ENCODE data around the gene VIPAS39.

Gene VIPAS39

DNA sequence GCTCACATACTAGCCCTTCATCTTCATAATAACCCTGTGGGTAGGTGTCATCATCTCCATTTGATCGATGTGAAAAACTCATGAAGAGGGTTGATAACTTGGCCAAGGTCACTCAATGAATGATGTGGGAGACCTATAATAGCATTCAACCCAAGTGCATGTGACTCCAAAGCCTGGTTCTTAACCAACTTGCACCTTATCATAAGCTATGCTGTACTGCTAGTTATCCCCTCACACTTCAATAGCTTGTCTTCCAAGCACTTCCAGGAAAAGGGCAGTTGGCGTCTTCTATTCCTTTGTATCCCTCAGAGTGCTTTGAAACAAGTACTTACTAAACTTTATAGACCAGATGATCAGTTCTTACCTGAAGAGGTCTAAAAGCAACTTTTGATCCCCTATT, 15.2 kb downstream of the VIPAS39 start:
- Histone ChIP-seq H3K9me3 (ENCODE audit: insufficient read depth, low read length) (no peaks in the 10 kb centered on the region), H3K9ac (ENCODE audit: insufficient read length, low read depth) (no peak overlapping the region), H3K4me3 (ENCODE audit: insufficient read length, low read depth) (no peak overlapping the region), H3K4me1 (ENCODE audit: insufficient read depth, insufficient read length) (no peaks in the 10 kb centered on the region), H3K27me3 (ENCODE audit: insufficient read depth, insufficient read length) (no peaks in the 10 kb centered on the region), H3K36me3 (ENCODE audit: insufficient read depth, insufficient read length, low read length) (peaks cover 38% of the 10 kb centered on the region)
- TF ChIP-seq SUZ12 (IDR thresholded peaks at IDR 0.05; ENCODE audit: extremely low read depth, insufficient read depth, insufficient read length) = no peak
- TF ChIP-seq ZNF274 (IDR thresholded peaks at IDR 0.05; ENCODE audit: low read depth, low read length) = no peak
- no peak for TF ChIP-seq YY1 (IDR thresholded peaks at IDR 0.05; ENCODE audit: insufficient read depth, insufficient read length)
- DNase-seq (ENCODE audit: low read depth, low spot score) = no peak

- H3K36me3 ChIP-seq (ENCODE audit: insufficient read depth, insufficient read length, low read length) = peaks cover 45% of the 10 kb centered on the region
- no peak for DNase-seq (ENCODE audit: low read depth, low spot score)
- H3K4me3 ChIP-seq (ENCODE audit: insufficient read length, low read depth) = no peak overlapping the region
- H3K27me3 ChIP-seq (ENCODE audit: insufficient read depth, insufficient read length) = no peaks in the 10 kb centered on the region
- TF ChIP-seq YY1 (IDR thresholded peaks at IDR 0.05; ENCODE audit: insufficient read depth, insufficient read length) (no peak), SUZ12 (IDR thresholded peaks at IDR 0.05; ENCODE audit: extremely low read depth, insufficient read depth, insufficient read length) (no peak), ZNF274 (IDR thresholded peaks at IDR 0.05; ENCODE audit: low read depth, low read length) (no peak)
- H3K4me1 ChIP-seq (ENCODE audit: insufficient read depth, insufficient read length) = no peaks in the 10 kb centered on the region
- no peak overlapping the region for H3K9ac ChIP-seq (ENCODE audit: insufficient read length, low read depth)
- H3K9me3 ChIP-seq (ENCODE audit: insufficient read depth, low read length) = no peaks in the 10 kb centered on the region
These were observed 17.5 kb downstream of the VIPAS39 start for GRCh38 chr14:77439861-77440260.

GRCh38 chr14:77438596-77438995, 18.8 kb downstream of the VIPAS39 start:
- Histone ChIP-seq H3K27me3 (ENCODE audit: insufficient read depth, insufficient read length) (no peaks in the 10 kb centered on the region), H3K9ac (ENCODE audit: insufficient read length, low read depth) (no peak overlapping the region), H3K4me1 (ENCODE audit: insufficient read depth, insufficient read length) (no peaks in the 10 kb centered on the region), H3K9me3 (ENCODE audit: insufficient read depth, low read length) (no peaks in the 10 kb centered on the region), H3K4me3 (ENCODE audit: insufficient read length, low read depth) (no peak overlapping the region), H3K36me3 (ENCODE audit: insufficient read depth, insufficient read length, low read length) (peaks cover 47% of the 10 kb centered on the region)
- no peak for DNase-seq (ENCODE audit: low read depth, low spot score)
- TF ChIP-seq SUZ12 (IDR thresholded peaks at IDR 0.05; ENCODE audit: extremely low read depth, insufficient read depth, insufficient read length) (no peak), ZNF274 (IDR thresholded peaks at IDR 0.05; ENCODE audit: low read depth, low read length) (no peak), YY1 (IDR thresholded peaks at IDR 0.05; ENCODE audit: insufficient read depth, insufficient read length) (no peak)

DNA sequence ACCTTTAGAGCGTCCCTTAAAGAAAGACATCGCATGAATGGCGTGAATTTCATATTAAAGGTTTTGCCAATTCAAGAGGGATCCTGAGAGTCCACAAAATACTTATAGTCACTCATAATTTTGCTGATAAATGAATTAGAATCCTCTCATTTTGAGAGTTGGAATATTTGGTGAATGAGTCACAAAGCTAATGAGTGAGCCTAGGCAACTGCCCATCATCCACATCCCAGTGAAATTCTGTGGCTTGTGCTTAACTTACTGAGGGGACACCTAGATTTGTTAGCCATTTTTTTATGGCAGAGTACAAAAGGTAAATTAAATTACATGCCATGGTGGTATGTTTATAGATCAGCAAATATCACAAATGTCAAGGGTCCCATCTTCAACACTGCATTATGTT, 21.4 kb downstream of the VIPAS39 start:
- no peak for TF ChIP-seq ZNF274 (IDR thresholded peaks at IDR 0.05; ENCODE audit: low read depth, low read length)
- no peak overlapping the region for H3K9ac ChIP-seq (ENCODE audit: insufficient read length, low read depth)
- H3K4me3 ChIP-seq (ENCODE audit: insufficient read length, low read depth) = no peak overlapping the region
- no peaks in the 10 kb centered on the region for H3K9me3 ChIP-seq (ENCODE audit: insufficient read depth, low read length)
- peaks cover 34% of the 10 kb centered on the region for H3K36me3 ChIP-seq (ENCODE audit: insufficient read depth, insufficient read length, low read length)
- DNase-seq (ENCODE audit: low read depth, low spot score) = no peak
- H3K27me3 ChIP-seq (ENCODE audit: insufficient read depth, insufficient read length) = no peaks in the 10 kb centered on the region
- H3K4me1 ChIP-seq (ENCODE audit: insufficient read depth, insufficient read length) = no peaks in the 10 kb centered on the region

DNA sequence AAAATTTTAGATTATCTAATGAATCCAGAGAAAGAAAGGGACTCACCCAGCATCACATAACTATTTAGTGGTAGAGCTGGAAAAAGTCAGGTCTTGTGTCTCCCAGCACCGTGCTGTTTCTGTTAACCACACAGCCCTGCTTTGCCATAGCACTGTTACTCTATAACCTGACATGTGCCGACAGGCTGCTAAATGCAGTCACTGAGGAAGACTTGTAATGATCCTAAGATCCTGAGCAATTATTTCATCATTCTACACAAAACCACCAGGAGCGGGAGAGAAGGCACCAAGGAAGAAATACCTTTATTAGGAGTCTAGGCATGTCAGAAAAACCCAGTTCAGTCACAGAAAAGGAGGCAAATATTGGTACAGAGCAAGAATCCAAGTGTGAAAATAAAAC, 31.0 kb downstream of the VIPAS39 start:
- no peak overlapping the region for H3K4me3 ChIP-seq (ENCODE audit: insufficient read length, low read depth)
- no peak overlapping the region for H3K9ac ChIP-seq (ENCODE audit: insufficient read length, low read depth)
- TF ChIP-seq SUZ12 (IDR thresholded peaks at IDR 0.05; ENCODE audit: extremely low read depth, insufficient read depth, insufficient read length) = no peak
- no peak for TF ChIP-seq YY1 (IDR thresholded peaks at IDR 0.05; ENCODE audit: insufficient read depth, insufficient read length)
- TF ChIP-seq ZNF274 (IDR thresholded peaks at IDR 0.05; ENCODE audit: low read depth, low read length) = no peak
- peaks cover 70% of the 10 kb centered on the region for H3K36me3 ChIP-seq (ENCODE audit: insufficient read depth, insufficient read length, low read length)
- DNase-seq (ENCODE audit: low read depth, low spot score) = no peak
- H3K9me3 ChIP-seq (ENCODE audit: insufficient read depth, low read length) = no peaks in the 10 kb centered on the region
- no peaks in the 10 kb centered on the region for H3K27me3 ChIP-seq (ENCODE audit: insufficient read depth, insufficient read length)
- H3K4me1 ChIP-seq (ENCODE audit: insufficient read depth, insufficient read length) = no peaks in the 10 kb centered on the region

- TF ChIP-seq SUZ12 (IDR thresholded peaks at IDR 0.05; ENCODE audit: extremely low read depth, insufficient read depth, insufficient read length) (no peak), YY1 (IDR thresholded peaks at IDR 0.05; ENCODE audit: insufficient read depth, insufficient read length) (no peak), ZNF274 (IDR thresholded peaks at IDR 0.05; ENCODE audit: low read depth, low read length) (no peak)
- Histone ChIP-seq H3K27me3 (ENCODE audit: insufficient read depth, insufficient read length) (no peaks in the 10 kb centered on the region), H3K9ac (ENCODE audit: insufficient read length, low read depth) (no peak overlapping the region), H3K9me3 (ENCODE audit: insufficient read depth, low read length) (peaks cover 8% of the 10 kb centered on the region), H3K36me3 (ENCODE audit: insufficient read depth, insufficient read length, low read length) (peaks cover 68% of the 10 kb centered on the region), H3K4me1 (ENCODE audit: insufficient read depth, insufficient read length) (no peaks in the 10 kb centered on the region), H3K4me3 (ENCODE audit: insufficient read length, low read depth) (no peak overlapping the region)
- DNase-seq (ENCODE audit: low read depth, low spot score) = no peak
These were observed 32.5 kb downstream of the VIPAS39 start for GRCh38 chr14:77424862-77425261.

- Histone ChIP-seq H3K9ac (ENCODE audit: insufficient read length, low read depth) (no peak within 1 kb of the TSS), H3K27me3 (ENCODE audit: insufficient read depth, insufficient read length) (no peaks in the 10 kb centered on the region), H3K9me3 (ENCODE audit: insufficient read depth, low read length) (peaks cover 20% of the 10 kb centered on the region), H3K4me1 (ENCODE audit: insufficient read depth, insufficient read length) (no peaks in the 10 kb centered on the region), H3K4me3 (ENCODE audit: insufficient read length, low read depth) (no peak within 1 kb of the TSS), H3K36me3 (ENCODE audit: insufficient read depth, insufficient read length, low read length) (peaks cover 54% of the 10 kb centered on the region)
- no peak for TF ChIP-seq ZNF274 (IDR thresholded peaks at IDR 0.05; ENCODE audit: low read depth, low read length)
- no peak for TF ChIP-seq SUZ12 (IDR thresholded peaks at IDR 0.05; ENCODE audit: extremely low read depth, insufficient read depth, insufficient read length)
- no peak for TF ChIP-seq YY1 (IDR thresholded peaks at IDR 0.05; ENCODE audit: insufficient read depth, insufficient read length)
- no peak for DNase-seq (ENCODE audit: low read depth, low spot score)
These were observed 34.0 kb downstream of the VIPAS39 start, which contains the start of gene NOXRED1 for GRCh38 chr14:77423423-77423822. Gene NOXRED1 (minus strand): TSS chr14:77423523. CDS start chr14:77422889, 634 bp downstream.

DNA sequence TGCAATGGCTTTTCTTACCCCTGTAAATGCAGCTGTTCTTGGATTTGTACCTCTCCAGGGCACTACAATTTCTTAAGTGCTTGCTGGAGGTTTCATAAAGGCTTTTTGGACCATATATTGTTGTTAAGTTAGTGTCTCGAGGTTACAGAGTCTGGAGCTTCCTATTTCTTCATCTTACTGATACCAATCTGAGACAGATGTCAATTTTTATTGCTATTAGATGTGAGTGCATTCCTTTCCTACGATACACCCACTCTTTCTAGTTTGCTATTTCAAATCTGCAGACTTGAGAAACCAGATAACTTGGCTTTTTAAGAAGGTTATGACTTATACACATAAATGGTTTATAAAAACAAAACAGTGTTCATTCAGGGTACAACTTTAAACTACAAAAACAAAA, 36.2 kb downstream of the VIPAS39 start:
- TF ChIP-seq ZNF274 (IDR thresholded peaks at IDR 0.05; ENCODE audit: low read depth, low read length) (no peak), YY1 (IDR thresholded peaks at IDR 0.05; ENCODE audit: insufficient read depth, insufficient read length) (no peak), SUZ12 (IDR thresholded peaks at IDR 0.05; ENCODE audit: extremely low read depth, insufficient read depth, insufficient read length) (no peak)
- Histone ChIP-seq H3K9ac (ENCODE audit: insufficient read length, low read depth) (no peak overlapping the region), H3K27me3 (ENCODE audit: insufficient read depth, insufficient read length) (no peaks in the 10 kb centered on the region), H3K4me1 (ENCODE audit: insufficient read depth, insufficient read length) (no peaks in the 10 kb centered on the region), H3K36me3 (ENCODE audit: insufficient read depth, insufficient read length, low read length) (peaks cover 33% of the 10 kb centered on the region), H3K9me3 (ENCODE audit: insufficient read depth, low read length) (peaks cover 21% of the 10 kb centered on the region), H3K4me3 (ENCODE audit: insufficient read length, low read depth) (no peak overlapping the region)
- no peak for DNase-seq (ENCODE audit: low read depth, low spot score)
